Measurements from ENCODE around the gene TMEM164. TPM values are rescaled to one million over a fixed set of nuclear protein-coding genes. Genes with fewer than 3 reads are reported as not detected.

TMEM164 gene
- total RNA-seq, 1 donor from 2014 or later, result 18.7 TPM

DNA sequence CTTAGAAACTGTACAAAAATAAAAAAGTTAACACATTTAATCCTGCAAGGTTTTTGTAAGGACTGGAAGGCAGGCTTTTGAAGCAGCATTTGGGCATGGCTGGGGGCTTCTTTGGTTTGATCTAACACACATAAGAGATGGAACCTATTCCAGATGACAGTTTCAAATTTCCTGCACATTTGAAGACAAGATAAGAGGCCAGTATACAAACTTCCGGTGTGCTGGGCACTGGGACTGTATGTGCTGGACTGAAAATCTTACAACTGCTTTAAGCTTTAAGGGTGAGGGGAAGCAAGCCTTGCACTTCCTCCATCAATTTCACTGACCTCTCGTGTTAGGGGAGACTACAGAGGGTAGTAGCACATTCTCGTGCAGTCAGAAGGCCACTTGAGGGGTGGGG, 192.1 kb downstream of the TMEM164 start:
- Mint-ChIP-seq H3K27me3 (ENCODE audit: unreplicated experiment) (peaks cover 2% of the 10 kb centered on the region), H3K36me3 (ENCODE audit: low read depth, unreplicated experiment) (peaks cover 3% of the 10 kb centered on the region), H3K4me1 (ENCODE audit: unreplicated experiment) (peaks cover 3% of the 10 kb centered on the region), H3K4me3 (ENCODE audit: unreplicated experiment) (no peak overlapping the region), H3K9me3 (ENCODE audit: unreplicated experiment) (no peaks in the 10 kb centered on the region), H3K27ac (ENCODE audit: unreplicated experiment) (no peak overlapping the region)
- TF ChIP-seq, protein P1, sequence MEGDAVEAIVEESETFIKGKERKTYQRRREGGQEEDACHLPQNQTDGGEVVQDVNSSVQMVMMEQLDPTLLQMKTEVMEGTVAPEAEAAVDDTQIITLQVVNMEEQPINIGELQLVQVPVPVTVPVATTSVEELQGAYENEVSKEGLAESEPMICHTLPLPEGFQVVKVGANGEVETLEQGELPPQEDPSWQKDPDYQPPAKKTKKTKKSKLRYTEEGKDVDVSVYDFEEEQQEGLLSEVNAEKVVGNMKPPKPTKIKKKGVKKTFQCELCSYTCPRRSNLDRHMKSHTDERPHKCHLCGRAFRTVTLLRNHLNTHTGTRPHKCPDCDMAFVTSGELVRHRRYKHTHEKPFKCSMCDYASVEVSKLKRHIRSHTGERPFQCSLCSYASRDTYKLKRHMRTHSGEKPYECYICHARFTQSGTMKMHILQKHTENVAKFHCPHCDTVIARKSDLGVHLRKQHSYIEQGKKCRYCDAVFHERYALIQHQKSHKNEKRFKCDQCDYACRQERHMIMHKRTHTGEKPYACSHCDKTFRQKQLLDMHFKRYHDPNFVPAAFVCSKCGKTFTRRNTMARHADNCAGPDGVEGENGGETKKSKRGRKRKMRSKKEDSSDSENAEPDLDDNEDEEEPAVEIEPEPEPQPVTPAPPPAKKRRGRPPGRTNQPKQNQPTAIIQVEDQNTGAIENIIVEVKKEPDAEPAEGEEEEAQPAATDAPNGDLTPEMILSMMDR (IDR thresholded peaks at IDR 0.05; ENCODE audit: unreplicated experiment), result no peak
- DNase-seq (ENCODE audit: low spot score), result no peak

DNA sequence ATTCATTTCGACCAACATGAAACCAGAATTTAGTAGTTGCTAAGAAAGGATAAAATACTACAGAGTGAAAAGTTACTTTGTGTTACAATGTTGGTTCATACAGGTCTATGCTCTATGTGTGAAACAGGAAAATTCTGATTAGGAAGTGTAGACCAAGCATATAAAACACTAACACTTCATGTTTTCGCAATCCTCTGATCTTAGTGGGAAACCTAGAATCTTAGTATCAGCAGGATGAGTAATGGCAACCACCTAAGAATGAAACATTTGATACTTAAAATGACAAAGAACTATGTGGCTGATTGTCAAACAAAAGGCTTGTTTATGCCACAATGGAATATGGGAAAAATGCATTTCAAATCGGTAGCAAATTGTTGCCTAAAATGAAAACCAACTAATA, 198.9 kb downstream of the TMEM164 start:
- H3K27ac Mint-ChIP-seq (ENCODE audit: unreplicated experiment), result no peak overlapping the region
- H3K36me3 Mint-ChIP-seq (ENCODE audit: low read depth, unreplicated experiment), result no peaks in the 10 kb centered on the region
- no peaks in the 10 kb centered on the region for H3K27me3 Mint-ChIP-seq (ENCODE audit: unreplicated experiment)
- no peaks in the 10 kb centered on the region for H3K9me3 Mint-ChIP-seq (ENCODE audit: unreplicated experiment)
- TF ChIP-seq, protein P1 (IDR thresholded peaks at IDR 0.05; ENCODE audit: unreplicated experiment), result no peak
- no peak overlapping the region for H3K4me3 Mint-ChIP-seq (ENCODE audit: unreplicated experiment)
- no peak for DNase-seq (ENCODE audit: low spot score)
- peaks cover 3% of the 10 kb centered on the region for H3K4me1 Mint-ChIP-seq (ENCODE audit: unreplicated experiment)

DNA sequence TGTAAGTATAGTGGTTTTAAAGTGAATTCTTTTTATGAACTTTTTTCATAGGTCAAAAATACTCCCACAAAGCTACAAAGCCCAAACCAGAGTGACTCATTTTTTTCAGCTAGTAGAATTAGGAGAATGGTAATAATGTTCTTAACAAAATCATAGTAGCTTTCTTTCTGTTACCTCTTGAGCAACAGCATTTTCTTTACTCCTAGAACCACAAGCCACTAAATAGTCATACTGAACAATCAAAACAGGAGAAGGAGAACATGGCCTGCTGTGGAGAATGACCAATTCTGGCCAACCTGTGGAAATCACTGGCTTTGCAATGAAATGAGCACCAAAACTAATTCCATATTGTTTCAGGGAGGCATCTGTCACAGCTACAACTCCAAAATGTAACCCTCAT, 202.1 kb downstream of the TMEM164 start:
- H3K27me3 Mint-ChIP-seq (ENCODE audit: unreplicated experiment), result no peaks in the 10 kb centered on the region
- no peaks in the 10 kb centered on the region for H3K36me3 Mint-ChIP-seq (ENCODE audit: low read depth, unreplicated experiment)
- DNase-seq (ENCODE audit: low spot score), result no peak
- TF ChIP-seq, protein P1 (IDR thresholded peaks at IDR 0.05; ENCODE audit: unreplicated experiment), result no peak
- H3K4me1 Mint-ChIP-seq (ENCODE audit: unreplicated experiment), result peaks cover 3% of the 10 kb centered on the region
- no peak overlapping the region for H3K4me3 Mint-ChIP-seq (ENCODE audit: unreplicated experiment)
- H3K9me3 Mint-ChIP-seq (ENCODE audit: unreplicated experiment), result no peaks in the 10 kb centered on the region
- no peak overlapping the region for H3K27ac Mint-ChIP-seq (ENCODE audit: unreplicated experiment)

DNA sequence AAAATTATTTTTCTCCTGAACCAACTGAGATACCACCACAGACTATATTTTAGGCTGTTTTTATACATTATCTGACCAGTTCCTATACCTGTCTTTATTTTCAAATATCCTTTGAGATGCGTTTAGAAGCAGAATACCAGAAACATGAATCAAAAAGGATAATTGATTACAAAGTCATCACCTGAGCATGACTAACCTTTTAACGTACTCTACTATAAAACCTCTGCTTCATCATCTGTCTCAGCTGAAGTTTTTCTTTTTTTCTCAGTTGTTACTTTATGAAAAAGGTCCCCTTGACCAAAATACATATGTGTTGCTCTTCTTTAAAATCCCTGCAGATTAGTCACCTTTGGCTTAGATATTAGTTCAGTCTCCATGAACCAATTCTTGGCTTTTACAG, 205.2 kb downstream of the TMEM164 start:
- TF ChIP-seq, protein P1 (IDR thresholded peaks at IDR 0.05; ENCODE audit: unreplicated experiment), result no peak
- Mint-ChIP-seq H3K4me1 (ENCODE audit: unreplicated experiment) (peaks cover 9% of the 10 kb centered on the region), H3K4me3 (ENCODE audit: unreplicated experiment) (no peak overlapping the region), H3K27ac (ENCODE audit: unreplicated experiment) (no peak overlapping the region), H3K27me3 (ENCODE audit: unreplicated experiment) (no peaks in the 10 kb centered on the region), H3K9me3 (ENCODE audit: unreplicated experiment) (no peaks in the 10 kb centered on the region), H3K36me3 (ENCODE audit: low read depth, unreplicated experiment) (no peaks in the 10 kb centered on the region)
- DNase-seq (ENCODE audit: low spot score), result no peak

DNA sequence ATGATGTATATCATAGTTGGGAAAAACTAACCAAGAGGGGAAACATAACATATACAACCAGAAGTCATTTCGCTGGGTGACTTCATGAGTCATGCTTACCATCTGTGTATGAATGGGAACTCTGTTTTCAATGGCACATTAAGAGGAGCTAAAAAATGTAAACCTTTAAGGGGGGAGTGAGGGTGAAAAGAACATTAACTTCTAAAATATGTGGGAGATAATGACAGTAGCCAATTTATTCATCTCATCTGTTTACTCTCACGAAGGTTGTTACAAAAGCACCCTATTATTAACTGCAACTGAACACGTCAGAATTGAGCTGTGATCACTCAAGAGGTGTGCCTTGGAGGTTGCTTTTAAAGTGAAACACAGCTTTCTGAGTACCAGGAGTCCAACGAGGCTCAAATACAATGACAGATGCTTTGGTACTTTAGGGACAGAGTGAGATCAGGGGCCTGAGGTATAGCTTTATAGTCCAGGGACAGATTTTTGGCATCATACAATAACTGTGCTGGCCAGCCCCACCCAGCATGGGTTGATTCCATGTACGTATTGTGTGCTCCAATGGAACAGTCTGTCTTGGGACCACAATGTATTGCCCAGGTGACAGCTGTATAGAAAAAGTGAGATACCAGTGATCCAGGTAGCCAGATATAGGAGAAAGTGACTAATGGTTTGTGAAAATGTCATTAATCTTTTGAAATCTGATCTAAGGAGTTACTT, 207.7 kb downstream of the TMEM164 start:
- Mint-ChIP-seq H3K9me3 (ENCODE audit: unreplicated experiment) (no peaks in the 10 kb centered on the region), H3K4me3 (ENCODE audit: unreplicated experiment) (no peak overlapping the region), H3K27me3 (ENCODE audit: unreplicated experiment) (no peaks in the 10 kb centered on the region), H3K4me1 (ENCODE audit: unreplicated experiment) (peaks cover 9% of the 10 kb centered on the region), H3K27ac (ENCODE audit: unreplicated experiment) (no peak overlapping the region), H3K36me3 (ENCODE audit: low read depth, unreplicated experiment) (no peaks in the 10 kb centered on the region)
- DNase-seq (ENCODE audit: low spot score), result no peak
- TF ChIP-seq, protein P1 (IDR thresholded peaks at IDR 0.05; ENCODE audit: unreplicated experiment), result no peak
